H1 (cell line): ENCODE results near the gene RGP1. TPM values are rescaled to one million over a fixed set of nuclear protein-coding genes. Genes with fewer than 3 reads are reported as not detected.

ENCODE experiments used
- ASH2L ChIP-seq: fragments of 200-600, 300-600 bp; sonication (generic); IDR thresholded peaks from one replicate; pipeline ENCODE4 v1.7.1; 2017; ENCODE audit warnings: low read length
- BRCA1 ChIP-seq: IDR thresholded peaks from 2 replicates; pipeline ENCODE4 v1.6.1; 2012; ENCODE audit warnings: low read depth, low read length, improper control_type of control experiment
- CBX5 ChIP-seq: fragments of 300-800, 300-1000 bp; sonication (generic); IDR thresholded peaks from 2 replicates; pipeline ENCODE4 v1.7.1; 2016; ENCODE audit warnings: antibody characterized with exemption, low read length, low read depth
- CHD1 ChIP-seq: IDR thresholded peaks from 2 replicates; pipeline ENCODE4 v1.6.1; 2012; ENCODE audit warnings: low read depth, low read length, improper control_type of control experiment
- CHD2 ChIP-seq: IDR thresholded peaks from 2 replicates; pipeline ENCODE4 v1.6.1; 2012; ENCODE audit warnings: low read length, improper control_type of control experiment
- CTBP2 ChIP-seq: IDR thresholded peaks from 2 replicates; pipeline ENCODE4 v1.7.0; 2011; ENCODE audit warnings: borderline replicate concordance, mild to moderate bottlenecking, moderate library complexity, mixed read lengths, low read length; ENCODE audit not compliant: insufficient read depth, insufficient read length
- FOSL1 ChIP-seq: IDR thresholded peaks from 2 replicates; pipeline ENCODE4 v1.6.1; 2011; ENCODE audit warnings: mild to moderate bottlenecking, low read depth, low read length, moderate library complexity; ENCODE audit not compliant: insufficient read depth
- GABPA ChIP-seq: IDR thresholded peaks from 2 replicates; pipeline ENCODE4 v1.6.1; 2011; ENCODE audit warnings: mild to moderate bottlenecking, low read length, moderate library complexity, borderline replicate concordance; ENCODE audit not compliant: insufficient read depth
- GTF2F1 ChIP-seq: IDR thresholded peaks from 2 replicates; pipeline ENCODE4 v1.6.1; 2012; ENCODE audit warnings: low read depth, low read length, improper control_type of control experiment, borderline replicate concordance
- HDAC2 ChIP-seq, 2 experiments: fragments of 300-600 bp in 1 of 2; sonication (generic) in 1 of 2; IDR thresholded peaks; 2 replicates each; pipeline ENCODE4 v1.6.1; 2011 to 2012; ENCODE audit warnings: low read depth in 2 of 2, low read length in 2 of 2, mild to moderate bottlenecking in 2 of 2, moderate library complexity in 2 of 2, borderline replicate concordance in 1 of 2, inconsistent platforms in 1 of 2
- HDAC6 ChIP-seq: IDR thresholded peaks from one replicate; pipeline ENCODE4 v1.7.1; 2012; ENCODE audit warnings: low read depth, mild to moderate bottlenecking, inconsistent platforms, low read length, moderate library complexity
- JUND ChIP-seq: IDR thresholded peaks from 2 replicates; pipeline ENCODE4 v1.6.1; 2011; ENCODE audit warnings: mild to moderate bottlenecking, improper control_type of control experiment, low read length
- MAFK ChIP-seq: IDR thresholded peaks from 2 replicates; pipeline ENCODE4 v1.6.1; 2012; ENCODE audit warnings: low read depth, mild to moderate bottlenecking, improper control_type of control experiment, low read length
- NANOG ChIP-seq: IDR thresholded peaks from 2 replicates; pipeline ENCODE4 v1.6.1; 2011; ENCODE audit warnings: low read length, low read depth, mild to moderate bottlenecking, inconsistent platforms; ENCODE audit not compliant: insufficient read depth, poor library complexity, severe bottlenecking
- POU5F1 ChIP-seq: IDR thresholded peaks from 2 replicates; pipeline ENCODE4 v1.6.1; 2011; ENCODE audit warnings: low read depth, mild to moderate bottlenecking, low read length, moderate library complexity
- RAD21 ChIP-seq, 2 experiments: IDR thresholded peaks in 1 of 2; conservative IDR thresholded peaks in 1 of 2; 2 replicates each; pipeline ENCODE4 v1.6.1; 2011; ENCODE audit warnings: low read depth in 2 of 2, low read length in 2 of 2, improper control_type of control experiment in 1 of 2, inconsistent platforms in 1 of 2, mild to moderate bottlenecking in 1 of 2, moderate library complexity in 1 of 2
- RBBP5 ChIP-seq: IDR thresholded peaks from 2 replicates; pipeline ENCODE4 v1.7.1; 2012; ENCODE audit warnings: low read depth, mild to moderate bottlenecking, inconsistent platforms, low read length, moderate library complexity, borderline replicate concordance
- SUZ12 ChIP-seq: fragments of 200-600 bp; sonication (generic); IDR thresholded peaks from 2 replicates; pipeline ENCODE4 v1.6.1; 2012; ENCODE audit warnings: mild to moderate bottlenecking, inconsistent platforms, low read length, moderate library complexity, mixed read lengths
- polyA plus RNA-seq, 7 experiments: library from polyadenylated mRNA; depleted of rRNA in 3 of 7; stranded (reverse) in 5 of 7; unstranded in 2 of 7; fragments of >200 nt in 5 of 7; fragments of 200-250 nt in 2 of 7; gene quantifications; 1 replicate in 5 of 7; 2 replicates in 1 of 7; 4 replicates in 1 of 7; pipeline versions ENCODE4 v1.2.1 to v1.2.3, GENCODE V29; 2011 to 2013; ENCODE audit warnings: missing spikeins in 2 of 7, mixed read lengths in 2 of 7
- total RNA-seq: library from RNA; stranded (reverse); fragmentation: NEBNext Ultra II Directional; extraction: Animal tissue kit (Norgen Biotek cat#: 25700); gene quantifications from 2 replicates; pipeline ENCODE4 v1.2.1, GENCODE V29; 2021
- TF ChIP-seq, protein P1 (sequence below), 3 experiments: IDR thresholded peaks; 1 replicate in 2 of 3; 2 replicates in 1 of 3; pipeline versions ENCODE4 v1.5.1 to v1.6.1; 2011; ENCODE audit warnings: low read length in 3 of 3, mild to moderate bottlenecking in 3 of 3, inconsistent platforms in 2 of 3, low read depth in 1 of 3, moderate library complexity in 1 of 3; ENCODE audit not compliant: insufficient read depth in 1 of 3; ENCODE audit errors: control extremely low read depth in 1 of 3

RGP1 gene
- total and polyA plus RNA-seq, 2 of the 8 experiments (the other 6 are each of a cell fraction or from before 2014, with no cell fraction given) = 11.8 to 22.7 TPM

DNA sequence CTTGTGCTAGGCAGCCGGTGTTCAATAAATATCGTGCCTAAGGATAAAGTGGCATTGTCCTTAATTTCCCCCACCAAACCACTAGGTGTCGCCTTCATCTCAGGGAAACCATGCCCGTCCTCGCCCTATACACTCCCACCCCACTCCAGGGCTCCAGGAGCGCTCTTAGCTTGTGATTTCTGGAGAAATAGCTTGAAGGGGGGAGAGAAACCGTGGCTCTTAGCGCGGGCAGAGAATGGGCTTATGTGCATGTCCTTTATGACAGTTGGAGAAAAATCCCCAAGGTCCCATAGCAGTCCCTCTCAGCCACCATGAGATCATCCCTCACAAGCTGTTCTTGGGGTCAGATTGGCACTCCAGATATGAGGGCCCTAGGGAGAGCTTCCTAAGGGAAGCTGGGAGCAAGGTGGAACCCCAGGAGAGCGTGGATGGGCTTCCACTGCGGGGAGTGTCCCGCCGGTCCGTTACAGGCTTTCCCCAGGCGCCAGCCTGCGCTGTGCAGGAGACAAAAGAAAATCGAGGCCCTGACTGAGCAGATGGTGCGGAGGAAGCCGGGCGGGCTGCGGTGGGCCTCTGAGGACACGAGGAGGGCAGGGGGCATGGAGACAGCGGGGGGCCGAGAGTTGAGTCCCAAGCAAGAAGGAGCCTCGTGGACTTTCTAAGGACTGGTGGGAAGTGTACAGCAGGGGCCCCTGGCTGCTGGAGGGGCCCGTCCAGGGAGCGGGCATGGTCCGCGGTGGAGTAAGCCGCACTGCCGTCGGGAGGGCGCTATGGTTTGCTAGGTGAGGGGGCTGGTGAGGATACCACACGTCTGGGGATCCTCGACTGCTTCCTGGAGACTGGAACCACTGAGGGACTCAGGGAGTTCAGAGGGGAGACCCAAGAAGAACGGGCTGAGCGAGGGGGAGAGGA lies 41.6 kb downstream of the RGP1 start (continued):
- TF ChIP-seq, protein P1, sequence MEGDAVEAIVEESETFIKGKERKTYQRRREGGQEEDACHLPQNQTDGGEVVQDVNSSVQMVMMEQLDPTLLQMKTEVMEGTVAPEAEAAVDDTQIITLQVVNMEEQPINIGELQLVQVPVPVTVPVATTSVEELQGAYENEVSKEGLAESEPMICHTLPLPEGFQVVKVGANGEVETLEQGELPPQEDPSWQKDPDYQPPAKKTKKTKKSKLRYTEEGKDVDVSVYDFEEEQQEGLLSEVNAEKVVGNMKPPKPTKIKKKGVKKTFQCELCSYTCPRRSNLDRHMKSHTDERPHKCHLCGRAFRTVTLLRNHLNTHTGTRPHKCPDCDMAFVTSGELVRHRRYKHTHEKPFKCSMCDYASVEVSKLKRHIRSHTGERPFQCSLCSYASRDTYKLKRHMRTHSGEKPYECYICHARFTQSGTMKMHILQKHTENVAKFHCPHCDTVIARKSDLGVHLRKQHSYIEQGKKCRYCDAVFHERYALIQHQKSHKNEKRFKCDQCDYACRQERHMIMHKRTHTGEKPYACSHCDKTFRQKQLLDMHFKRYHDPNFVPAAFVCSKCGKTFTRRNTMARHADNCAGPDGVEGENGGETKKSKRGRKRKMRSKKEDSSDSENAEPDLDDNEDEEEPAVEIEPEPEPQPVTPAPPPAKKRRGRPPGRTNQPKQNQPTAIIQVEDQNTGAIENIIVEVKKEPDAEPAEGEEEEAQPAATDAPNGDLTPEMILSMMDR (IDR thresholded peaks at IDR 0.05; ENCODE audit: control extremely low read depth in 1 of 3, insufficient read depth in 1 of 3, low read depth in 1 of 3, low read length in 3 of 3) = peak; percentile 79 to 92 (median 90)
- 0 out of 4 replicates have a peak, but pooled peaks of 1 of the 2 experiments have one; percentile 19 for TF ChIP-seq HDAC2 (IDR thresholded peaks at IDR 0.05; ENCODE audit: borderline replicate concordance in 1 of 2, low read depth in 2 of 2, low read length in 2 of 2)
- TF ChIP-seq RAD21 (IDR thresholded peaks at IDR 0.05 in 1 of 2, conservative IDR thresholded peaks at IDR 0.05 in 1 of 2; ENCODE audit: low read depth in 2 of 2, low read length in 2 of 2) = peak; percentile 94
- TF ChIP-seq ASH2L = peak; percentile 18
- no peak for TF ChIP-seq CBX5
- no peak for TF ChIP-seq FOSL1
- TF ChIP-seq JUND = 0 out of 2 replicates have a peak, but pooled peaks have one; percentile 35
- no peak for TF ChIP-seq NANOG
- 0 out of 2 replicates have a peak, but pooled peaks have one; percentile 35 for TF ChIP-seq GABPA
- TF ChIP-seq RBBP5 = no peak
- peak; percentile 27; the same call in 1 of the 2 replicates for TF ChIP-seq BRCA1
- TF ChIP-seq GTF2F1 = no peak
- TF ChIP-seq CTBP2 = no peak
- no peak for TF ChIP-seq CHD2
- no peak for TF ChIP-seq CHD1
- TF ChIP-seq MAFK = no peak
- no peak for TF ChIP-seq HDAC6
- TF ChIP-seq SUZ12 = no peak
- TF ChIP-seq POU5F1 = no peak
